HG02852 (cell line): ENCODE data around the gene NELL1.
"Not testable (repeated sequence)": the region's sequence is repeated elsewhere in the genome, so short reads cannot be mapped to it uniquely, and the experiment has no call there.

Experiments
- ATAC-seq: cut with Tn5 transposase; IDR thresholded peaks from one replicate; pipeline ENCODE4 v1.9.1; 2021; ENCODE audit warnings: mild to moderate bottlenecking, moderate library complexity; ENCODE audit not compliant: unreplicated experiment

The NELL1 gene

DNA sequence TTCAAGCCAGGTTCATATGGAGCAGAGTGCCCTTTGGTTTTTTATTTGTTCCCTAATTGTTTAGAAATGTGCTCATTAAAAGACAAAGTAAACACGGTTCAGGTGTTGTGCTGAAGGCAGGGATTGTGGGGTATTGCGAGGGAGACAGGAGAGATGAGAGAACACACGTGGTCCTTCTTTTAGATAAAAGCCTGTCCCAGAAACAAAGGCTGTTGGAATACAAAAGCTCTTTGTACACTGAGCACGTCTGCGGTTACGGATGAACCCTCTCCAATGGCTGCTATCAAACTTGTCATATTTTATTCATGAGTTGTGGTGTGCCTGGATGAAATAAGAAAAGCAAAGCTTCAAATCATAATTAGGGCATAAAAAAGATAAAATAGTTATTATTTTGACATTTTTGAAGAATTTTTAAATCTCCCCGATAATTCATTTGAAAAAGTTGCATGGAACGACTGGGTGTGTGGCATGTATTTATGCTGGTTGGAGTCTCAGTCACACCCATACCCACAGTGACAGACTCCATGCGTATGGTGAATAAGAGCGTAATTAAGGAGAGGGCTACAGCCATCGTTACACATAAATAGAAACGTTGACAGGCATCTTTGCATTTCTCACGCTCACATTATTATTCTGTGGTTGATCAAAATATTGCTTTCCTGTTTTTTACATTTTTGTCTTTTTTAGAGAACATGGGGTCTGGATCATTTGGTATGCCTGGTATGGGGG is 92.9 kb downstream of the NELL1 start:
- no peak for ATAC-seq

- no peak for ATAC-seq
Measured at GRCh38 chr11:20762980-20763379, 93.6 kb downstream of the NELL1 start.

DNA sequence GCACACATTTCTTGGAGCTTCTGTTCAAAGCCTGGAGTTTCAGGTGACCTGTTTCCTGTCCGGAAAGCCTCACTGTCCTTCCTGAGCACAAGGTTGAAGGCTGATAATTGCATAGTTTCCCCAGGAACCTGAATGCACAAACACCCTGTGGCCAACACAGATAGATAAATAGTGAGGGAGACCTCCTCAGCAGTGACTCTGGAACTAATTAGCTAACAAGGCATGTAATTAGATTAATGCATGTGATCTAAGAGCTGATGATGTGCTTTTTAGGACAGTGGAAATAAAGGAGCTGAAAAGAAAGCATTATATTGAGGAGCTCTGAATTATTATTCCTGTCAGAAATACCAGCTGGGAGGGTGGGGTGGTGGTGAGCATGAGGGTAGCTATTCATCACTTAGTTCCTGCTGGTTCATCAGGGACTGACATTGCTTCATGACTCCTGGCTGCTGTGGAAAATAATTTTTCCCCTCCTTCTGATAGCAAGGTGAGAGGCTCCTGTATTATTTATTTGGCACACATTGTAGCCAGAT is 101.1 kb downstream of the NELL1 start:
- ATAC-seq = no peak

DNA sequence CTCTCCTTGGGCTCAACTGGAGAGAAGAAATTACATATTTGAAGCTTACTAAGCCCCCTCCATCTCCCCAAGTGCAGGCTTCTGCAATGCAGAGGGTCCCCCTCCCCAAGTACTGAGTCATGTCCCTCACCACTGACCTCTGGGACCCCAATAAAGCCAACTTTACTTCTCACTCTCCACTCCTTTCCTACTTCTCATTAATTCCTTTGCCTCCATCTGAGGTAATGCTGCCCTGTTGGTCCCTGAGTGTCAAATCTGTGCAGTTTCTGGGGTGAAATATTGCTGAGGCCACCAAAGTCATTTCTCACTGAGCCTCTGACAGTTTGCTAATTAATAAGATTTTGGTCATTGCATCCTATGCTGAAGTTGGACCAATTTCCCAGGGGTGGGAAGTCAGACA is 101.6 kb downstream of the NELL1 start:
- ATAC-seq = no peak

DNA sequence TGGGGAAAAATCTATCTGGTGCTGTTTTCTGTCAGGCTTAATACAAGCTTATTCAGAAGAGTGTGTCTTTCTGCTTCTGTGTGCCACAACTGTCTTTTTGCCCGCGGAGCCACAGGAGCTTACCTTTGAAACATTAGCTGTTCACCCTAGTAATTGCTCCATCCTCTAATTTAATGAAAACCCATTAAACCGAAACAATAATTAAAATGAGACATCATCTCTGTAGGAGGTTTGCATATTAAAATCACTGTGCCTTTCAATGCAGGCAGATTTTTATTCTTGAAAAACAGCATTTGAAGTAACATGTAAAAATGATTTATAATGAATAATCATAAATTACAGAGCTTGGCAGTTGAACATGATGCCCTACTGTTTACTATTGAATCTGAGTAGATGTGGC is 102.3 kb downstream of the NELL1 start:
- ATAC-seq = no peak

DNA sequence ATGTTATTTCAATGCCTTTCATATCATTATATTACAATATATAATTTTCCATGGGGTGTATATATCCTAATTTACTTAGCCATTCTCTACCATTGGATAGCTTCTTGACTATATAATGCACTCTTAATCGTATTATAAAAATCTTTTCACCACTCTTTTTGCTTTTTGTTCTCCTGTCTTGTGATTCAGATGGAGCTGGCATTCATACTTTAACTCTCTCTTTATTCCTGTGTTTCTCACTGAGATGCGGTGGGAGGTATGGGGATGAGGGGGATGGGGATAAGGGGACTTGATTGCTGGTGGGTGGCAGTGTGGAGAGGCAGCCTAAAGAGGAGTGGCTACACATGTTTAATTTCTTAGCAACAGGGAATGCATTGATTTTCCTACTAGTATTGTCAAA is 105.9 kb downstream of the NELL1 start:
- ATAC-seq = no peak

DNA sequence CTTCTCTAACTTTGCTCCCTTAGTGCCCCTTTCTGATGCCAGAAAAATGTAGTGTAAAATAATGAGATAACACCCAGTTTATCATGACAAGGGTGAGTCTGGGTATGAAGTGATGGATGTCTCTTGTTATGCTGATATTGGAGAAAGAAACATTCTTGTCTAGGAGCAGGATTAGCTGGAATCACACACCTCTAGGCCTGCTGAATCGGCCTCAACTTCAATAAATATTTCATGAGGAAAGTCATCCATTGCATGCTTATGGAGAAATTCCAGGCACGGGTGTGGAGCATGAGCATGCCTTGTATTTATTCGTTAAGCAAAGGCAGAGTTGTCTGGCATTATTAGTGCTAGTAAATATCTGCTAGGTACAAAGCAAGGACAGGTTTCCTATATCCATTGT is 113.4 kb downstream of the NELL1 start:
- no peak for ATAC-seq

DNA sequence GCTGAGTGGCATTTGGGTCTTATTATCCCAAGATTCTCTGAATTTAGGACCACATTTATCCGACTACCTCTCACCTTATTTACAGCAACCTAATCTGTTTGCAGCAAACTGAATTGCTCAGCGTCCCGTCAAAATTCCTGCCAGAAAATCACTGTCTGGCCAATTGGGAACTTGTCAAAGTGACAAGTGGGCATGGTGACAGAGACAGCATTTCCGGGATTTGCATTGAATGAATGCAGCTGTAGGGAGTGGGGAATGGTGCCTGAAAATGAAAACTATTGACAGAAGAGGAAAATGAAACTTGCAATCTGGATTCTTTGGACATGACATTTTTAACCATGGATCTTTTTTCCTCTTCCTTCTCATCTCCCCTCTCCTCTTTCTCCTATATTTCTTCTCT is 113.8 kb downstream of the NELL1 start:
- ATAC-seq = no peak

DNA sequence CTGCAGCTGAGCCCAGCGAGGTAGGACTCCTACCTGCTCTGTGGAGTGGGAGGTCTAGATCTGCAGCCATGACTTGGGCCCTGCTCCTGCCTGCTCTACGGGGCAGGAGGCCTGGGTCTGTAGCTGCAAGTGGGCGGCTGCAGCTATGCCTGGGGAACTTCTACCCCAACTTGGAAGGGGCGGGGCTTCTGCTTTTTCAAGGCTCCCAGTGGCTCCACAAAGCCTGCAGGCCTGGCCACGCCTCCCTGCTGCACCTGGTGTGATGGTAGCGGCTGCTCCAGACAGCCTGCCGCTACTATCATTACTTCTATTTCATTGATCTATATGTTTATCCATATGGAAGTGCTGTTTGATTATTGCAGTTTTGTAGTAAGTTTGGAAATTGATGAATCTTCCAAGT is 121.2 kb downstream of the NELL1 start:
- no peak for ATAC-seq

DNA sequence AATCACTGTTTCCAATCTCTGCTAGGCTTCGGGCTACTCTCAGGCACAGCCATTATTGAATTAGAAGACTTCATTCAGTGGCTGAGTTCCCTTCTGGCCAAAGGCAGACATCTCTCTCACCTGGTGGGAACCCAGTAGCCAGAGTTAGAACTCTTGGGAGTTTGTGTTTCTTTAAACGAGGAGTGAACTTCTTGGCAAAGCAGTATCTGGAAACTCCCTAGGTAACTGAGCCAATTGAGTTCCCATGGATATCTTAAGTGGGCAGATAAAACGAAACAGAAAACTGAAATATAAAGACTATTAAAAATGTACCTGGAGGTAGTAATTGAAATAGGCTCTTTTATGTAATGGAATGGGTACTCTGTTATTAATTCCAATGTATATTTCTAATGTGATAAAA is 125.6 kb downstream of the NELL1 start:
- ATAC-seq = no peak

- no peak for ATAC-seq
Measured at GRCh38 chr11:20808328-20808727, 138.9 kb downstream of the NELL1 start.

- no peak for ATAC-seq
Measured at GRCh38 chr11:20821046-20821445, 151.7 kb downstream of the NELL1 start.

- no peak for ATAC-seq
Measured at GRCh38 chr11:20821470-20821869, 152.1 kb downstream of the NELL1 start.

DNA sequence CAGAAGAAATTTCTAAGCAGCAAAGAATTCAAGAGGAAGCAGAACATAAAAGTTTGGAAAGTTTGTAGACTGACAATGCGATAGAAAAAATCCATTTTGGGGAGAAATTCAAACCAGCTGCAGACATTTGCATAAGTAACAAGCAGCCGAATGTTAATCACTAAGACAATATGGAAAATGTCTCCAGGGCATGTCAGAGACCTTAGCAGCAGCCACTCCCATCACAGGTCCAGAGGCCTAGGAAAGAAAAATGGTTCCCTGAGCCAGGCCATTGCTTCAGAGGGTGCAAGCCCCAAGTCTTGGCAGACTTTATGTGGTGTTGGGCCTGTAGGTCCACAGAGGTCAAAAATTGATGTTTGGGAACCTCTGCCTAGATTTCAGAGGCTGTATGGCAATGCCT is 155.4 kb downstream of the NELL1 start:
- ATAC-seq = no peak

GRCh38 chr11:20835561-20835960 is 166.2 kb downstream of the NELL1 start:
- no peak for ATAC-seq

DNA sequence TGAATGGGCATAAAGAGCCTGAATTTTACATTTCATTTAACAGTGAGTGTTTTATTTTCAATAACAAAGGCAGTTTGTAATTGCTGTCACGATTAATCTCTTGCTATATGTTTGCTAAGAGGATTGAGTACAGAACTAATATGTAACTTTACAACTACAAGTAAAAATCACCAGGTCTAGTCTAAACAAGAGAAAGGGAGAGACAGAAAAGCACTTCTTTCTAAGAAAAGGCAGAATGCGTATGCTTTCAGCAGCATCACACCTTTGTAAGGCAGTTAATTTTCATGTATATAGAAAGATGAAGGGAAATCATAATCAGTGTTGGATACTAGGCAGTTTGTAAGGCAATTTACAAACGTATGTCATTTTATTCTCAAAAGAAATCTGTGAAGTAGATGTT is 169.8 kb downstream of the NELL1 start:
- ATAC-seq = no peak

GRCh38 chr11:20840341-20840740 is 171.0 kb downstream of the NELL1 start:
- no peak for ATAC-seq

- ATAC-seq = no peak
Measured at GRCh38 chr11:20844216-20844615, 174.8 kb downstream of the NELL1 start.

GRCh38 chr11:20844630-20845029 is 175.2 kb downstream of the NELL1 start:
- ATAC-seq = no peak

- ATAC-seq = no peak
Measured at GRCh38 chr11:20854215-20854955, 185.0 kb downstream of the NELL1 start.

DNA sequence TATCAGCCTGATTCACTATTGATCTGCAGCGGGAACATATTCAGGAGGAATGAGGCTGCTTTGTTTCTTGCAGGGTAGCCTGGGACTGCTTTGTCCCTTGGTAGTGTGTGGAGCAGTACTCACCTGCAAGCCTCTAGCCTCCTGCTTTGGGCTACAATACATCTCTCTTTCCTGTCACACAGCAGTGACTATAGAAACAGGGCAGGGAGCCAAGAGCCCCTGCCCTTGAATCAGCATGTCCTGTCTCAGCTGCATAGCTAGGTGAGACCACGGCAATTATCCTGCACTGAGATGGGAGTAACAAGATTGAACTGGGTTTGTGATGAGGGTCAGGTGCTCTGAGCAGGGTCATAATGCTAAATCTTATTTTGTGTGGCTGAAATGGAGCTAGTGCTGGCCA is 191.9 kb downstream of the NELL1 start:
- no peak for ATAC-seq

GRCh38 chr11:20862263-20862662 is 192.9 kb downstream of the NELL1 start:
- not testable (repeated sequence) for ATAC-seq
